GM12878 (cell line): ENCODE data around the gene DELE1. TPM values are rescaled to one million over a fixed set of nuclear protein-coding genes. Genes with fewer than 3 reads are reported as not detected.

Source experiments
- ATAC-seq: fragments of 200-7000 bp; cut with Tn5 transposase; 3 replicates; pipeline ENCODE4 v1.9.1; 2020; ENCODE audit warnings: mild to moderate bottlenecking, moderate library complexity
- BruUV-seq: library from RNA; stranded (reverse); fragments of 400-500 nt; replicated peaks from 2 replicates; lab custom pipeline; 2021; lab: Mats Ljungman, UMichigan
- CTCF ChIA-PET: fragments of 300-600 bp; sonication (Branson Sonifier 250); formaldehyde crosslinking; extraction: SDS; loops from one replicate; lab custom pipeline; 2021; ENCODE audit warnings: inconsistent platforms; lab: Yijun Ruan, JAX
- POLR2A ChIA-PET: fragments of 350-600 bp; formaldehyde crosslinking; extraction: SDS; loops from one replicate; lab custom pipeline; 2021; ENCODE audit warnings: inconsistent platforms; lab: Charles Lee
- RAD21 ChIA-PET: fragments of 300-600 bp; sonication (Branson Sonifier 250); formaldehyde crosslinking; loops from one replicate; lab custom pipeline; 2023; ENCODE audit warnings: antibody characterized with exemption; ENCODE audit not compliant: unreplicated experiment; lab: Charles Lee
- SMC1A ChIA-PET: fragments of 300-600 bp; sonication (Branson Sonifier 250); formaldehyde crosslinking; loops from one replicate; lab custom pipeline; 2023; ENCODE audit not compliant: unreplicated experiment, uncharacterized antibody; lab: Charles Lee
- DNase-seq: peaks from one replicate; pipeline ENCODE4 v3.0.0-alpha.2; 2011; ENCODE audit warnings: low read depth, low spot score
- FAIRE-seq: peaks from 3 replicates; lab custom pipeline; 2011; peaks lifted over from hg19 to GRCh38; lab: Jason Lieb, UNC
- H2AFZ ChIP-seq: 2 replicates; pipeline ENCODE4 v1.6.0; 2011; ENCODE audit warnings: low read depth, low read length, control low read depth; ENCODE audit not compliant: control insufficient read depth
- H3K27ac ChIP-seq: 2 replicates; pipeline ENCODE4 v1.5.1; 2011; ENCODE audit warnings: control low read depth; ENCODE audit not compliant: control insufficient read depth, insufficient read depth
- H3K27me3 ChIP-seq, 2 experiments: replicated peaks in 1 of 2; 2 replicates each; pipeline versions ENCODE4 v1.6.0 to v1.6.1; 2011; ENCODE audit warnings: low read length in 1 of 2; ENCODE audit not compliant: control insufficient read depth in 2 of 2, insufficient read depth in 2 of 2
- H3K36me3 ChIP-seq, 2 experiments: 2 replicates each; pipeline ENCODE4 v1.5.1; 2011; ENCODE audit warnings: low read length in 1 of 2; ENCODE audit not compliant: control insufficient read depth in 2 of 2, insufficient read depth in 2 of 2
- H3K4me1 ChIP-seq: 2 replicates; pipeline ENCODE4 v1.6.1; 2011; ENCODE audit warnings: mild to moderate bottlenecking, low read length, moderate library complexity, mixed read lengths; ENCODE audit not compliant: control insufficient read depth, insufficient read depth
- H3K4me2 ChIP-seq: 2 replicates; pipeline ENCODE4 v1.6.0; 2011; ENCODE audit warnings: control low read depth; ENCODE audit not compliant: control insufficient read depth, insufficient read depth
- H3K4me3 ChIP-seq: fragments of 200-600 bp; sonication (generic); 2 replicates; pipeline ENCODE4 v1.5.1; 2016
- H3K79me2 ChIP-seq: 2 replicates; pipeline ENCODE4 v1.6.0; 2011; ENCODE audit warnings: low read length; ENCODE audit not compliant: control insufficient read depth, insufficient read depth
- H3K9ac ChIP-seq: 2 replicates; pipeline ENCODE4 v1.8.0; 2011; ENCODE audit warnings: low read length, control low read depth, mixed read lengths; ENCODE audit not compliant: control insufficient read depth, insufficient read depth
- H3K9me3 ChIP-seq: replicated peaks from 3 replicates; pipeline ENCODE4 v1.5.1; 2011; ENCODE audit warnings: mild to moderate bottlenecking, low read length; ENCODE audit not compliant: control insufficient read depth, insufficient read depth
- H4K20me1 ChIP-seq: 2 replicates; pipeline ENCODE4 v1.6.0; 2011; ENCODE audit not compliant: control insufficient read depth, insufficient read depth
- CHD1 ChIP-seq: IDR thresholded peaks from 2 replicates; pipeline ENCODE4 v1.6.1; 2012; ENCODE audit warnings: low read depth, low read length, improper control_type of control experiment
- JUNB ChIP-seq: IDR thresholded peaks from 2 replicates; pipeline ENCODE4 v1.6.1; 2016; ENCODE audit warnings: antibody characterized with exemption, mild to moderate bottlenecking
- SIN3A ChIP-seq: IDR thresholded peaks from 2 replicates; pipeline ENCODE4 v1.6.1; 2012; ENCODE audit warnings: low read depth, low read length, improper control_type of control experiment
- SIX5 ChIP-seq: IDR thresholded peaks from 2 replicates; pipeline ENCODE4 v1.6.1; 2011; ENCODE audit warnings: mild to moderate bottlenecking, low read depth, low read length, moderate library complexity; ENCODE audit not compliant: severe bottlenecking
- ZNF207 ChIP-seq: fragments of 450-650 bp; IDR thresholded peaks from 2 replicates; pipeline ENCODE4 v1.6.1; 2014; ENCODE audit warnings: antibody characterized with exemption, mild to moderate bottlenecking, borderline replicate concordance
- WGBS: methylation state at CpG from one replicate; pipeline ENCODE4 v1.1.6; 2016; ENCODE audit warnings: low lambda C conversion rate; ENCODE audit not compliant: insufficient replicate concordance, insufficient coverage; ENCODE audit errors: missing lambda C conversion rate; 5-methylcytosine and 5-hydroxymethylcytosine counted together
- in situ Hi-C: fragments of 300-500 bp; cut with MboI; formaldehyde crosslinking; loops from 9 replicates; pipeline ENCODE4 v1.14.3; 2018; ENCODE audit warnings: mixed read lengths
- intact Hi-C: fragments of 100-400 bp; cut with micrococcal nuclease; formaldehyde crosslinking; loops from one replicate; pipeline ENCODE4 v1.14.2; 2022; ENCODE audit not compliant: unreplicated experiment
- polyA plus RNA-seq, 11 experiments: library from polyadenylated mRNA; depleted of rRNA in 4 of 11; unstranded in 6 of 11; stranded (reverse) in 5 of 11; fragments of >200 nt; fragmentation: Nextera tagmentation in 4 of 11; fragmentation: Illumina TruSeq in 1 of 11; extraction: Ambion mirVana in 4 of 11; extraction: Trizol in 1 of 11; gene quantifications; 1 replicate in 1 of 11; 2 replicates in 10 of 11; pipeline versions ENCODE4 v1.2.1 to v1.2.3, GENCODE V29; 2011 to 2016; ENCODE audit warnings: inconsistent platforms in 2 of 11, missing spikeins in 2 of 11, low read depth in 1 of 11
- total RNA-seq, 4 experiments: library from RNA; depleted of rRNA in 3 of 4; stranded (reverse); fragments of >200 nt in 3 of 4; fragmentation: Illumina TruSeq in 1 of 4; extraction: Trizol in 1 of 4; gene quantifications; 2 replicates each; pipeline versions ENCODE4 v1.2.1 to v1.2.3, GENCODE V29; 2013 to 2021
- TF ChIP-seq, protein P1 (sequence below): IDR thresholded peaks from 2 replicates; pipeline ENCODE4 v1.6.1; 2012; ENCODE audit warnings: low read depth, low read length, improper control_type of control experiment
- TF ChIP-seq, protein P2 (sequence below): IDR thresholded peaks from 2 replicates; pipeline ENCODE4 v1.6.1; 2011; ENCODE audit warnings: borderline replicate concordance, low read depth, mild to moderate bottlenecking, moderate library complexity, mixed read lengths, low read length; ENCODE audit not compliant: insufficient read depth; ENCODE audit errors: extremely low read length

Gene DELE1
- total and polyA plus RNA-seq, 10 of the 15 experiments (the other 5 are each of a cell fraction or from before 2014, with no cell fraction given) = 18.9 to 71.4 (median 47.6) TPM

DNA sequence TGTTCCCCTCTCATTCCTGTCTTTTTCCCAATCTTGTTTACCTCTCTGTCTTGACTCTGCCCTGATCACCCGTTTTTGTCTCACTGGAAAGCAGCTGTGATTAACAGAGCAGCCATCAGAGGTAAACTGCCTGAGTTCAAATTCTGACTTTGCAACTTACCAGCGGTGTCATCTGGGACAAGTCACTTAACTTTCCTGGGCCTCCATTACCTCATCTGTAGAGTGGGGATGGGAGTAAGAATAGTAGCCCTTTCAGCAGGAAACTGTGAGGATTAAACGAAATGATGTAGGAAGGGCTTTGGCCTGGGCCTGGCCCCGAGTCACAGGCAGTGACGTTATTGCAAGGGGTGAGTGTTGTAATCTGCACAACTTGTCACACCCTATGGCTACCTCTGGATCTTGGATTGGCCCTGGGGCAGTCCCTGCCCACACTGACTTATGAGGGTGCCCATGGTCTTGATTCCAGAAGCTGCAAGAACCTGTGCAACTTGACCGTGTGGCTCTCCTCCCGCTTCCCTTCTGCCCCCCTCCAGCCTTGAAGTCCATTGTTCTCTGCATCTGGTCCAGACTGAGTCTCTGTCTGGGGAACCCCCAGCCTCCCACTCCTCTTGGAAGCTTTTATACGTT is 35.0 kb downstream of the DELE1 start:
- Histone ChIP-seq H3K9me3 (no peaks in the 10 kb centered on the region), H3K9ac (no peak overlapping the region), H2AFZ (no peak overlapping the region), H3K36me3 (no peaks in the 10 kb centered on the region), H3K4me1 (peaks cover 3% of the 10 kb centered on the region; the same call in 1 of the 2 replicates), H3K27me3 (no peaks in the 10 kb centered on the region), H3K4me3 (no peak overlapping the region), H4K20me1 (no peaks in the 10 kb centered on the region), H3K27ac (no peak overlapping the region), H3K4me2 (no peak overlapping the region), H3K79me2 (no peaks in the 10 kb centered on the region)
- WGBS = 74% methylated on average over 8 of the region's 8 CpGs
- intact Hi-C loops = no loop called here
- BruUV-seq = no TSS peak
- SMC1A ChIA-PET = interaction anchor here (3.9 kb wide), 1 partner anchor 267 kb away, joined by 46 read pairs; no protein-coding TSS in a partner anchor
- DNase-seq = no peak
- RAD21 ChIA-PET = interaction anchor here (1.3 to 3.8 kb wide), 2 partner anchors 265 to 267 kb away, joined by 5 to 57 read pairs; no protein-coding TSS in a partner anchor
- POLR2A ChIA-PET = interaction anchor here (2.5 kb wide), 1 partner anchor 11 kb away, joined by 8 read pairs; the partner anchor contains the start of gene RNF14
- CTCF ChIA-PET = interaction anchor here (0.6 to 5.2 kb wide), 8 partner anchors 36 to 293 kb away, joined by 4 to 101 read pairs (median 28); partner anchors contain the start of genes DELE1 and PCDH1
- no peak for FAIRE-seq
- ATAC-seq = no peak
- TF ChIP-seq ZNF207 (no peak), SIN3A (no peak), JUNB (no peak), SIX5 (no peak), CHD1 (no peak)
- TF ChIP-seq, protein P1, sequence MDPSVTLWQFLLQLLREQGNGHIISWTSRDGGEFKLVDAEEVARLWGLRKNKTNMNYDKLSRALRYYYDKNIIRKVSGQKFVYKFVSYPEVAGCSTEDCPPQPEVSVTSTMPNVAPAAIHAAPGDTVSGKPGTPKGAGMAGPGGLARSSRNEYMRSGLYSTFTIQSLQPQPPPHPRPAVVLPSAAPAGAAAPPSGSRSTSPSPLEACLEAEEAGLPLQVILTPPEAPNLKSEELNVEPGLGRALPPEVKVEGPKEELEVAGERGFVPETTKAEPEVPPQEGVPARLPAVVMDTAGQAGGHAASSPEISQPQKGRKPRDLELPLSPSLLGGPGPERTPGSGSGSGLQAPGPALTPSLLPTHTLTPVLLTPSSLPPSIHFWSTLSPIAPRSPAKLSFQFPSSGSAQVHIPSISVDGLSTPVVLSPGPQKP = no peak
- TF ChIP-seq, protein P2, sequence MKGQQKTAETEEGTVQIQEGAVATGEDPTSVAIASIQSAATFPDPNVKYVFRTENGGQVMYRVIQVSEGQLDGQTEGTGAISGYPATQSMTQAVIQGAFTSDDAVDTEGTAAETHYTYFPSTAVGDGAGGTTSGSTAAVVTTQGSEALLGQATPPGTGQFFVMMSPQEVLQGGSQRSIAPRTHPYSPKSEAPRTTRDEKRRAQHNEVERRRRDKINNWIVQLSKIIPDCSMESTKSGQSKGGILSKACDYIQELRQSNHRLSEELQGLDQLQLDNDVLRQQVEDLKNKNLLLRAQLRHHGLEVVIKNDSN = no peak
- in situ Hi-C loops = loop anchor here (5.0 kb wide), 1 partner anchor 266 kb away; no protein-coding TSS in a partner anchor
